Measurements from ENCODE around the gene CYGB. TPM values are rescaled to one million over a fixed set of nuclear protein-coding genes. Genes with fewer than 3 reads are reported as not detected.
A peak's percentile ranks its signal among the peaks of the same experiment; 100 is the strongest.

Gene CYGB
- total and polyA plus RNA-seq, 2 of the 13 experiments (the other 11 are each of a cell fraction or from before 2014, with no cell fraction given): 18.9 to 27.1 TPM

GRCh38 chr17:76548378-76549214 is 11.1 kb upstream of the CYGB start (continued):
- TF ChIP-seq MATR3 (CRISPR knock-in tag; IDR thresholded peaks at IDR 0.05) (no peak), ZNF251 (CRISPR knock-in tag; IDR thresholded peaks at IDR 0.05) (no peak), GMEB1 (CRISPR knock-in tag; IDR thresholded peaks at IDR 0.05; ENCODE audit: borderline replicate concordance) (peak; percentile 25; the same call in 1 of the 2 replicates), SRSF4 (IDR thresholded peaks at IDR 0.05; ENCODE audit: low read depth, low read length, poor library complexity, severe bottlenecking) (no peak), XRCC5 (optimal IDR thresholded peaks at IDR 0.05; ENCODE audit: low read length) (no peak), PHF21A (CRISPR knock-in tag; IDR thresholded peaks at IDR 0.05) (peak; percentile 87), NR3C1 (CRISPR knock-in tag; IDR thresholded peaks at IDR 0.05) (no peak), ZNF564 (CRISPR knock-in tag; IDR thresholded peaks at IDR 0.05) (peak; percentile 62; the same call in 1 of the 2 replicates), KDM3A (CRISPR knock-in tag; IDR thresholded peaks at IDR 0.05; ENCODE audit: low read depth) (0 out of 2 replicates have a peak, but pooled peaks have one; percentile 17), ZNF414 (CRISPR knock-in tag; IDR thresholded peaks at IDR 0.05) (peak; percentile 79; the same call in 1 of the 2 replicates), FOXP1 (IDR thresholded peaks at IDR 0.05) (no peak), FOXP1 (CRISPR knock-in tag; IDR thresholded peaks at IDR 0.05) (peak; percentile 9; the same call in 1 of the 2 replicates), ZNF7 (CRISPR knock-in tag; IDR thresholded peaks at IDR 0.05) (no peak), ZMYM3 (CRISPR knock-in tag; IDR thresholded peaks at IDR 0.05) (peak; percentile 74; the same call in 1 of the 2 replicates), ZMYM4 (CRISPR knock-in tag; IDR thresholded peaks at IDR 0.05) (0 out of 2 replicates have a peak, but pooled peaks have one; percentile 35), CHCHD3 (CRISPR knock-in tag; IDR thresholded peaks at IDR 0.05) (no peak), ZNF614 (CRISPR knock-in tag; IDR thresholded peaks at IDR 0.05; ENCODE audit: borderline replicate concordance) (peak; percentile 33; the same call in 1 of the 2 replicates), KDM6A (CRISPR knock-in tag; IDR thresholded peaks at IDR 0.05; ENCODE audit: low read depth) (0 out of 2 replicates have a peak, but pooled peaks have one; percentile 15), ZNF691 (CRISPR knock-in tag; IDR thresholded peaks at IDR 0.05; ENCODE audit: borderline replicate concordance, low read depth) (peak; percentile 54; the same call in 1 of the 2 replicates), KAT8 (CRISPR knock-in tag; IDR thresholded peaks at IDR 0.05) (0 out of 2 replicates have a peak, but pooled peaks have one; percentile 28), MIXL1 (CRISPR knock-in tag; IDR thresholded peaks at IDR 0.05) (peak; percentile 12; the same call in 1 of the 2 replicates)
- TF ChIP-seq, protein P1, sequence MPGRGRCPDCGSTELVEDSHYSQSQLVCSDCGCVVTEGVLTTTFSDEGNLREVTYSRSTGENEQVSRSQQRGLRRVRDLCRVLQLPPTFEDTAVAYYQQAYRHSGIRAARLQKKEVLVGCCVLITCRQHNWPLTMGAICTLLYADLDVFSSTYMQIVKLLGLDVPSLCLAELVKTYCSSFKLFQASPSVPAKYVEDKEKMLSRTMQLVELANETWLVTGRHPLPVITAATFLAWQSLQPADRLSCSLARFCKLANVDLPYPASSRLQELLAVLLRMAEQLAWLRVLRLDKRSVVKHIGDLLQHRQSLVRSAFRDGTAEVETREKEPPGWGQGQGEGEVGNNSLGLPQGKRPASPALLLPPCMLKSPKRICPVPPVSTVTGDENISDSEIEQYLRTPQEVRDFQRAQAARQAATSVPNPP (CRISPR knock-in tag; IDR thresholded peaks at IDR 0.05): no peak
- TF ChIP-seq, protein P2, sequence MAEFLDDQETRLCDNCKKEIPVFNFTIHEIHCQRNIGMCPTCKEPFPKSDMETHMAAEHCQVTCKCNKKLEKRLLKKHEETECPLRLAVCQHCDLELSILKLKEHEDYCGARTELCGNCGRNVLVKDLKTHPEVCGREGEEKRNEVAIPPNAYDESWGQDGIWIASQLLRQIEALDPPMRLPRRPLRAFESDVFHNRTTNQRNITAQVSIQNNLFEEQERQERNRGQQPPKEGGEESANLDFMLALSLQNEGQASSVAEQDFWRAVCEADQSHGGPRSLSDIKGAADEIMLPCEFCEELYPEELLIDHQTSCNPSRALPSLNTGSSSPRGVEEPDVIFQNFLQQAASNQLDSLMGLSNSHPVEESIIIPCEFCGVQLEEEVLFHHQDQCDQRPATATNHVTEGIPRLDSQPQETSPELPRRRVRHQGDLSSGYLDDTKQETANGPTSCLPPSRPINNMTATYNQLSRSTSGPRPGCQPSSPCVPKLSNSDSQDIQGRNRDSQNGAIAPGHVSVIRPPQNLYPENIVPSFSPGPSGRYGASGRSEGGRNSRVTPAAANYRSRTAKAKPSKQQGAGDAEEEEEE (CRISPR knock-in tag; IDR thresholded peaks at IDR 0.05; ENCODE audit: borderline replicate concordance): no peak; the same call in 1 of the 2 replicates
